HG03097 (cell line): ENCODE data around the gene GLI1.

Source experiments
- ATAC-seq: cut with Tn5 transposase; IDR thresholded peaks from one replicate; pipeline ENCODE4 v1.9.1; 2021; ENCODE audit not compliant: unreplicated experiment, low FRiP score

GLI1 gene

DNA sequence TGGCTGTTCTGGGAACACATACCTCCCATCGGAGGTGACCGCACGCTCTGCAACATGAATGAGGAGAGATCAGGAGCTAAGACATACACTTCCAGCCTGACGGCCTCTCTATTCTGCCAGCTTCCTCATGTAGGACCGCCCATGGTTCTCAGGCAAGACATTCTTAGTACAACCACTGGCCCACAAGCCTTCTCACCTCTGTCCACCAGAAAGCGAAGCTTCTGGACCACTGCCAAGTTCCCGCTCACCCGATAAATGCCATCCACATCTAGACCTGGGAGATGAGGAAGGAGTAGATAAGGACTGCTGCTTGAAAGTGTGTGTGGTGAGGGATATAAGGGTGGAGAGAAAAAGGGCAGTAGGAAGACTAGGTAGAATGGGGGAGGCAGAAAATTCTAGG, 14.8 kb downstream of the GLI1 start:
- ATAC-seq = no peak

DNA sequence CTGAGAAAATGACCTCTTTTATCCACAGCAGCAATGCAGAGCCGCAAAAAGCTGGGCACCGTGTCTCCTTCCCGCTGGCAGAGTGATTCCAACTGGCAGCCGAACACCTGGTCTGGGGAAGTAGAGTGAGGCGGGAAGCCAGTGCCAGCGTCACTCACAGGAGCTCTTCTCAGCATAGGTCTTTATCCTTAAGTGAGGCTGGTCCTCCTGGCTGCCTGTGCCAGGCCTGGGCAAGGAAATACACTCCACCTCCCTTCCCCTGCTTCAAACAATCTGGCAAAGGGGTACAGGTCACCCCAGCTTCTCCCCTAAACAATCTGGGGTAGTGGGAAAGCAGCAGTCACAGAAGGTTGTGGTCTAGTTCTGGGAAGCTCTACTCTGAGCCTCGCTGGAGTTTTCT, 15.3 kb downstream of the GLI1 start:
- ATAC-seq = no peak

DNA sequence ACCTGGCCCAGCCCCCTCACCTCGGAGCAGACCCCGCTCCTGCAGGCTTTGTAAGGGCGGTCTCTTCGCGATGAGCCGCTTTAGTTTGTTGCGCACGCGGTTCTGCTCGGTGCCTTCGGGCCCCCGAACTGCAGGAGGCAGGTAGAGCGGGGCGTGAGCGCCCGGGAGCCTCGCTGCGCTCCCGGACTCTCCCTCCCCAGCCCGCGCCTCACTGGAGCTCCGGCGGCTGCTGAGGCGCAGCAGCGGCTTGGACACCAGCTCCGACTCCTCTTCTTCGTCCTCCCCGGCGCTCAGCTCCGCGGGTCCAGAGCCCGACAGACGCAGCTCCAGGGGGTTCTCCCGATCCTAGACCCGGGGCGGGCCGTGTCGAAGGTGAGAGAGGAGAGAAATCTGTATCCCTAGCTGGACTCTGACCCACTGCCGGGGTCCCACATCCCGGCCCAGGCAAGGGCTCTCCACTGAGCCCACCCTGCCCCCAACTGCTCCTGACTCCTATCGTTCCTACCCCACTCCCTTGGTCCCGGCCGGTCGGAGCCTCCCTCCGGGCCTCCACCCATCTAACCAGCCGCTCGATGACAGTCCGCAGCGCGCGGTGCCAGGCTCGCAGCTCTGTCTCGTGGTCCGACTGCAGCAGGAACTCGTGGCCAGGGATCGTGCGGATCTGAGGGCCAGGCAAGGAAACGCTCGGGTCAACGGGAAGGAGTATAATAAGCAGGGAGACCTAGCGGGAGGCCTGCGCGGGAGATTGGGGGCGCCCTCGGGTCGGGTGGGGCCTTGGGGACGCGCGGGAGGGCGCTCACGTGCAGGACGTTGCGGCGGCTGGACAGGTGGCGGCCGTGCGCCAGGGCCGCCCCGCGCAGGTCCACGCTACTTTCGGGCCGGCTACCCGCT, 15.9 kb downstream of the GLI1 start:
- no peak for ATAC-seq

DNA sequence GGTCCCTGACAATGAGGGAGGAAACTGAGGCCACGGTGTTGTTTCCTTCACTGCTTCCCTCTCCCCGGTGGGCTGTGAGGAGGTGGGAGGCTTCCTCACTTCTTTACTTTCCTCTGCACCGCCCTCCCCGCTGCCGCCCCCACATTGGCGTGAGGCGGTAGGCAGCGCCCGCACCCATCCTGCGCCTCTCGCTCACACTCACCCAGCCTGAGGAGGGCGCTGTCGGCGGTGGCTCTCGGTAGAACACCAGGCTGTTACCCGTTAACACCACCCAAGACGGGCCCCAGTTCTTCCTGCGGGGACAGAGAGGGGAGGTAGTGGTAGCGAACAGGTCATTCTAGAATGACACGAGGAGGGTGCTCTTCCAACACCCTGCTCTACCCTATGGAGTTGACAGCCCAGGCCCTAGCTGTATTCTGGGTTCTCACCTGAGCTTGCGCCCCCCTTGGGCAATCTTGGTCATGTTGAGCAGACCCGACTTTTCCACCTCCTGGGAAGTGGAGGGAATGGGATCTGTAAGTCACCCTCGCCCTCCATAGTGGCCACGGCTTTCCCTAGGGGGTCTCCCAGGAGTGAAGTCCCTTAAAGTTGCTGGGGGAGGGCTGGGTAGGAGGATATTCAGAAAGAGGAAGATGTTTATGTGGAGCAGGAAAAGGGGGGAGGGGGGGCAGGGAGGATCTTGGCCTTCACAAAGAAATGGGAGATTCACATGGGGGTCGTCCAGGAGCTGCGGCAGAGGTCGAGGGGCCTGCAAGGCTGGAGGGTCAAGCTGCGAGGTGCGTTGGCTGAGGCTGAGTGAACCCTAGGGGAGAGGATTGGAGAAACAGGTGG, 16.8 kb downstream of the GLI1 start:
- ATAC-seq = no peak

DNA sequence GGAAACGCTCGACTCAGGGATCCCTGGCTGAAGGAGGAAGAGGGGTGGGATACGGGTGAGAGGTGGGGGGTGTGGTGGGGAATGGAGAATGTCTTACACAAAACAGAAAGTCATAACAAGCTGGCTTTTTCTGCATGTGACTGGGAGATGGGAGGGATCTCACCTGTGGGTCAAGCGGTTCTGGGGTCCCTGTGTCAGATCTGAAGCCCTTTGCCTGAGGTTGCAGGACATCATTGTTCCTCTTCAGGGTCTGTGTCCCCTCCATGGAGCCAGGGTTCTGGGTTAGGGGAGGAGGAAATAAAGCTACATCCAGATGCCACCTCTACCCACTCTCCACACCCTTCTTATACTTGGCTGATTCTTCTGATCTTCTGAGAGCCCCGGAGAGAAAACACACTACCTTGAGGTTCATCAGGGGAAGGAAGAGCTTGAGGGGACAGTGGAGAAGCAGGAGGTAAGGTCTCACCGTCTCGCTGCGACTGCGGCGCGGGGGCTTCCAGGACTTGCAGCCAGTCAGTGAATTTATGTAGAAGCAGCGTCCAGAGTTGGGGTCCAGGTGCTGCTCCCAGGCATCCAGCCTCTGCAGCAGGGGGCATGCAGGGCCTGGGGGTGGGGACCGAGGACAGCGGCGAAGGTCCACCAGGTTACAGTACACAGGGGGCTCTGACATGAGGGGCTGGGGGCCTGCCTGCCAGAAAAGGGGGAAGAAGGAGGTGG, 17.6 kb downstream of the GLI1 start:
- no peak for ATAC-seq

DNA sequence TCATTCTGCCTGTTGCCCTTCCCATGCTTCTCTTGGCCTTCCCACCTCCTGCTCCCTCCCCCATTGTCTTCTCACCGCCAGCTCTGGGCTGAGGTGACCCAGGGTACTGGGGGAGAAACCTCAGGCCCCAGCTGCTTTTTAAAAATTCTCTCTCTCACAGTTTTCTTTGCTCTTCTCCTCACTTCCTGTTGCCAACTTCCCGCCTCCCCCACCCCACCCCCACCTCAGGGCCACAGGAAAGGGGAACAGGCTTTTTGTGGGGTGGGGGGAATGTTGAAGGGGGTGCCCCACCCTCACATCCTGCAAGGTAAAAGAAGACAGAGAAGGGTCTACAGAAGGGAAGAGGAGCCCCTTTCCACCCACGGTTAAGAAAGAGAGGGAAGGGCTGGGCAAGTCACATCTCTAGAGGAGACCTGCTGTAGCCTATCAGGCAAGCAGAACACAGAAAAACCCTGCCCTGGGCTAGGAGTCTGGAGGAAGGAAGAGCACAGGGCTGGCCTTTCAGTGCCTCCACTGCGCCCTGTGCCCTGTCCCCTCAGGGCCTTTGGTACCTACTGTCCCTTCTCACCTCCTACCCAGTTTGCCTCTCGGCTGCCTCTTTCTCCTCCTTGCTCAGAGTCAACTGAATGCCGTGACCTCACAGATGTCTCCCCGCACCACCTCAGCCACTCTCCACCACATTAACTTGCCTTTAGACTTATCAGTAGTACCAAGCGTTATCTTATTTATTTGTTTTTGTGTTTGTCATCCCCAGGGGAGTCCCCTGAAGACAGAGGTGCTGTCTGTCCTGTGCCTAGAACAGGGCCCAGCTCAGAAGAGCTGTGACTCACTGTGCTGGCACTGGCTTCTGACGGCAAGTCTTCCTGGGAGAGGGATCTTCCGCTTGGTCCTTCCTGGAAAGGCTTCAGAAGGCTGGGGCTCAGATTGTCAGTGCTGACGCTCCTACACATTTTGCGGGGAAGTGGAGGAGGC, 18.4 kb downstream of the GLI1 start:
- no peak for ATAC-seq

DNA sequence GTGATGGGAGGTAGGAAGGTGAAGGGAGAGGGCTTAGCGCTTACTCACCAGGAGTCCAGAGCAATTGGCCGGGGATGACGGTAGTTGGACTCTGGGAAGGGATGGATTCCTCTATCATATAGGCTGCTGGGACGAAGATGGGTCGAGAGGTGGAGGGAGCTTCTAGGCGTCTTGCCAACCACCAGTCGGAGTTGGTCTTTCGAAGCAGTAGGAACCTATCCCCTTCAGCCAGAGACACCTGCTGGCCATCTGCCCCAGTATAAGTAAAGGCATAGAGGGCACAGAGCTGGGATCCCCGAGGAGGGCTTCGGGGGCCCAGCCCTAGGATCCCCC, 19.4 kb downstream of the GLI1 start:
- ATAC-seq = no peak

DNA sequence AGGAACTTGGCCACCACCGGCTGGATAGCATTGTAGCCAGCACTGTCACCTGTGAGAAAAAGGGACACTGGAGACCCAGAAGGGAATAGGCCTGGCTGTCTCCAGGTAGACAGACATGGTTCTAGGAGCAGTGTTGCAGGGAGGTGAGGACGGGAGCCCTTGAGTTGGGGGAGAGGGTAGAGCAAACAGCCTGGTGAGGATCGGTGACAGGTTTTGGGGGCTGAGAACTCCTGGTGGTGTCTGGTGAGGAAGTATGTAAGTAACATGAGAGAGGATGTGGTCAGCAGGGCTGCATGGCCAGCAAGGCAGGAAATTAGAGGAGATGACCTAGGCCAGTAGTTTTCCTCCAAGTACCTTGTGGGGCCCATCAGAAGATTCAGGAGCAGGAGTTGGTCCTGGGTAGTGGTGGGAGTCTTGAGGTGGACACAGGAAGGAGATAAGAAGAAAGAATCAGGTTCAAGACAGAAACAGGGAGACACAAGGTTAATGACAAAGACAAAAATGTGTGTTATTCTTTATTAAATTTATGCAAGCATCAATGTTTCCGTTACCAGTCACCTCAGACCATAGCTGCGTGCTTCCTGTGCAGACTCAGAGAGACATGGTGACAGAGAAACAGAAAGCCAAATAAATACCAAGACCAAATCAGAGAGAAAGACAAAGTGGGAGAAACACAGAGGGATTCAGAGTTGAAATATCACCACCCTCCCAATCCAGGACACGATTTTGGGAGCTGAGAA, 20.0 kb downstream of the GLI1 start, which contains the start of gene ARHGAP9:
Gene ARHGAP9, minus strand, starts transcription at position 491 of the 740 bp plus-strand sequence. Its CDS starts 460 bp downstream, at position 31.
- peak; percentile 45 for ATAC-seq

DNA sequence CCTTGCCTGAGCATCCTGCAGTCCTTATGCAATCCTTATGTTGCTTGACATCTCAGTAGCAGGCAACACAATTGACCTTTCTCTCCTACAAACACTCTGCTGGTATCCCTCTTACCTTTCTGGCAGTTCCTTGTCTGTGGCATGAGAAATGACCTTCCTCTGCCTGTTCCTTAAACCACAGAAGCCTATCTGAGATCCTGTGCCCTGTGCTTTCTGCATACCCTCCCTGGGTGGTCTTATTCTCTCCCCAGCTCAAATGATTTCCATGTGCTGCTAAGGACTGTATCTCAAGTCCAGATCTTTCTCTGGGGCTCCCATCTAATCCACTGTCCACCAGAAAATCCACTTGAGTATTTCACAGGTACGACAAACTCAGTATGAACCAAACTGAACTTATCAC, 22.1 kb downstream of the GLI1 start:
- no peak for ATAC-seq

DNA sequence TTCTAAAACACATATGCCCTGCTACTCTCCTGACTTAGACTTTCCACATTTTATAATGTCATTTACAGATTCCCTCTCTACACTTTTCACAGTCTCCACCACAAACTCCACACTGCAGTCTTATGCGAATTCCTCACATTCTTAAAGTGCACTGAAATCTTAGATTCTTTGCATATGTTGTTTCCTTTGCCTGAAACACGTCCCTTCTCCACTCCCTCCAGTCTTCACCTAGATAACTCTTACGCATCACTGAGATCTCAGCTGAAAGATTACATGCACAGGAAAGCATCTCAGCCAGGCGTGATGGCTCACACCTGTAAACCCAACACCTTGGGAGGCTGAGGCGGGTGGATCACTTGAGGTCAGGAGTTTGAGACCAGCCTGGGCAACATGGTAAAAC, 23.9 kb downstream of the GLI1 start:
- ATAC-seq = no peak

DNA sequence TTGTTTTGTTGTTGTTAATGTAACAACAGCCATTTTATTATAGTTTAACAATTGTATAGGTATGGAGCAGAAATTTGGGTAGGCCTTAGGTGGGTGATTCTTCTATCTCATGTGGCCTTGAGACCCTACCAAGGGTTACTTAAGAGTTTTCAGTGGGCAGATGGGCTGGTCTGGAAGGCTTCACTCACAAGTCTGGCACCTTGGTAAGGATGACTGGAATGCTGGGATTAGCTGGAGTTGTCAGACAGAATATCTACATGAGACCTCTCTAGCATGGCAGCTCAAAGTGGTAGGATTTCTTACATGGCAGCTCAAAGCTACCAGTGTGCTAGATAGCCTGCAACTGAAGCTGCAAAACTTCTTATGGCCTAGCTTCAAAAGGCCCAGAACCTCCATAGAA, 26.1 kb downstream of the GLI1 start:
- no peak for ATAC-seq

DNA sequence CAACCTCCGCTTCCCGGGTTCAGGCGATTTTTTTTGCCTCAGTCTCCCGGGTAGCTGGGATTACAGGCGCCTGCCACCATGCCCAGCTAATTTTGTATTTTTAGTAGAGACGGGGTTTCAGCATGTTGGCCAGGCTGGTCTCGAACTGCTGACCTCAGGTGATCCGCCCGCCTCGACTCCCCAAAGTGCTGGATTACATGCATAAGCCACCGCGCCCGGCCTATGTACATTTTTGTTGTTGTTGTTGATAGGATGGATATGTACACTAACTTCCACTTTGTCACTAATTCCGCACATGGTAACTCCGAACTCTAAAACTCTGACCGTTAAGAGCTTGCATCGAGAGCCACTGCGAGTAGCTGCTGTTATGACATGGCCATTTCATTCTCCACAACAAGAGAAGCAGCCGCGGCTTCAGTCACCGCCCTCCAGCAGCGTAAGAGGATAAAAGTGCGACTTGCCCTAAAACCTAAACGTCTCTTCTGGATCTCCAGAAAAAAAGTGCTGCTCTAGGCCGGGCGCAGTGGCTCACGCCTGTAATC, 27.5 kb downstream of the GLI1 start:
- ATAC-seq = no peak

DNA sequence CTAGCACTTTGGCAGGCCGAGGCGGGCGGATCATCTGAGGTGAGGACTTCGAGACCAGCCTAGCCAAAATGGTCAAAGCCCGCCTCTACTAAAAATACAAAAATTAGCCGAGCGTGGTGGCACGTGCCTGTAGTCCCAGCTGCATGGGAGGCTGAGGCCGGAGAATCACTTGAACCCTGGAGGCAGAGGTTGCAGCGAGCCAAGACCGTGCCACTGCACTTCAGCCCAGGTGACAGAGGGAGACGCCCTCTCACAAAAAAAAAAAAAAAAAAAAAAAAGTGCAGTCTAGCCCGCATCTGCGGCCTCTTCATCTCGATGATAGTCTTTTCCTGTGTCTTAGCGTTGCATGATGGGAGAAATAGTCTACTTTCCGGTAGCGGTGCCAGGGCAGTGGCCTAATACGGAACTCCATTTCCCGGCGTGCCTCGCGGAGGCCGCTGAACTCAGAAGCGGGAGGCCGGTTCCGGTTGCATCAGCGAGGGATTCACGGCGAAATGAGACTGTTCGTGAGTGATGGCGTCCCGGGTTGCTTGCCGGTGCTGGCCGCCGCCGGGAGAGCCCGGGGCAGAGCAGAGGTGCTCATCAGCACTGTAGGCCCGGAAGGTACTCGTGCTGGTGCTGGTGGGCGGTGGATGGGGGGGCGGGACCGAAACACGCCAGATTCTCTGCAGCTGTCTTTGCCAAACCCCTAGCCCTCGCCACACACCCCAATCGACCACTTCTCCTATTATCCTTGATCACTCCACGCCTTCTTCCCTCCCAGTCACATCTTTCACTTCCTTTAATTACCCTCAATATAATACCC, 28.2 kb downstream of the GLI1 start, which contains the start of gene MARS1:
Gene MARS1, plus strand, starts transcription at position 472 of the 805 bp plus-strand sequence. Its CDS starts 23 bp downstream, at position 495.
- peak; percentile 97 for ATAC-seq

DNA sequence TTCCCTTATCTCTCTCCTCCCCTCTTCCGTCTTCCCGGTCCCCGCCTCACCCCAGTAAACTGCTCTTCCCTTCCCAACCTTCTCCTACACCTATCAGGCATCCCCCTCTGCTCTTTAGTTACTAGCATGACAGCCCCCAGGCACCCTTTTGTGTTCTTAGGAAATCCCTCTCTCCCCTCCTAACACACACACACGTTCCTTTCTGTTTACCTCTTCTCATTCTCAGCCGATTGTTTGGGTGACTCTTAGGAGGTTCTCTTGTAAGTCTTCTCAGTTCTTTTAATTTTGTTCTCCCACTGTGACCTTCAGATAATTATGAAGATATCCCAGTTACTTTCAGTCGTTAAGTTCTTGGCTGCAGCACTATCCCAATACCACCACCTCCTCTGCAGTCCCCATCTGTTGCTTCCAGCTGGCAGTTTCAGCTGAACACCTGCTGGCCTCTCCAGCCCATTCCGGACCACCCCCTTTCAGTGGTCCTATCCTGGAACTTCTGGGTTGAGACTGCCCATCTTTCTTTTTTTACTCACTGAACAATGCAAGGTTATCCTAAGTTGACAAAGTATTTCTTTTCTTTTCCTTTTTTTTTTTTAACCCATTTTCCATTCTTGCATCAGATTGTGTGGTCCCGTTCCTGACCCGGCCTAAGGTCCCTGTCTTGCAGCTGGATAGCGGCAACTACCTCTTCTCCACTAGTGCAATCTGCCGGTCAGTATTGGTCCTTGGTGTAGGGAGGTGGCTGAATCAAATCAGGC, 29.0 kb downstream of the GLI1 start:
- ATAC-seq = no peak

DNA sequence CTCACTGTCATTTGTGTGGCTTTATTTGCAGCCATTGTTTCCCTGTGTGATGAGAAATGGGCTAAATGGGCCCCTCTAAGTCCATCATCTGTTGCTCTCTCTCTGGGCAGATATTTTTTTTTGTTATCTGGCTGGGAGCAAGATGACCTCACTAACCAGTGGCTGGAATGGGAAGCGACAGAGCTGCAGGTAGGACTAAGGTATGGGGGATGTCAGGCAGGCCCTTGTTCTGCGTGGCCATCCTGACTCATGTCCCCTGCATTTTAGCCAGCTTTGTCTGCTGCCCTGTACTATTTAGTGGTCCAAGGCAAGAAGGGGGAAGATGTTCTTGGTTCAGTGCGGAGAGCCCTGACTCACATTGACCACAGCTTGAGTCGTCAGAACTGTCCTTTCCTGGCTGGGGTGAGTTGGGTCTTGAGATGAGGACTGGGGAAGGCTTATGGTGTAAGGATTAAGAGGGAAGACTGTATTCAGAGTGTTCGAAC, 29.6 kb downstream of the GLI1 start:
- no peak for ATAC-seq

DNA sequence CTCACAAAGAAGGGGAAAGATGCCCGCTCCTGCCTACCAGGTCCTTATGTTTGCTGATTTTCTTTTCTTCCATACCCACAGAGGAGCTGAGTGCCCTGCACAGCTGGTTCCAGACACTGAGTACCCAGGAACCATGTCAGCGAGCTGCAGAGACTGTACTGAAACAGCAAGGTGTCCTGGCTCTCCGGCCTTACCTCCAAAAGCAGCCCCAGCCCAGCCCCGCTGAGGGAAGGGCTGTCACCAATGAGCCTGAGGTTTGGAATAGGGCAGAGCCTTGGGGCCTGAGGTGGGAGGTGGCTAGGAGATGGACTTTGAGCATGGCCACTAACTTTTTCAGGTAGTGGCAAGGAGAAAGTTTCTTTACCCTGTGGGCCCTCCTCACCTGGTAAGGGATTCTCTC, 30.5 kb downstream of the GLI1 start:
- ATAC-seq = no peak
